GM21515 (cell line): Measurements from ENCODE around the gene SERPINA10.
"Not testable (repeated sequence)": the region's sequence is repeated elsewhere in the genome, so short reads cannot be mapped to it uniquely, and the experiment has no call there.

ENCODE experiments used
- ATAC-seq: cut with Tn5 transposase; IDR thresholded peaks from one replicate; pipeline ENCODE4 v1.9.1; 2021; ENCODE audit not compliant: unreplicated experiment

The SERPINA10 gene

GRCh38 chr14:94285158-94285557 lies 7.9 kb downstream of the SERPINA10 start:
- no peak for ATAC-seq

- ATAC-seq = no peak
Measured at GRCh38 chr14:94284221-94284620, 8.8 kb downstream of the SERPINA10 start.

GRCh38 chr14:94282991-94283723 lies 9.9 kb downstream of the SERPINA10 start:
- ATAC-seq = no peak

- ATAC-seq = no peak
Measured at GRCh38 chr14:94278731-94279130, 14.3 kb downstream of the SERPINA10 start.

- ATAC-seq = not testable (repeated sequence)
Measured at GRCh38 chr14:94276898-94277561, 16.0 kb downstream of the SERPINA10 start.

- no peak for ATAC-seq
Measured at GRCh38 chr14:94269156-94269555, 23.9 kb downstream of the SERPINA10 start.

- ATAC-seq = not testable (repeated sequence)
Measured at GRCh38 chr14:94268582-94268981, 24.5 kb downstream of the SERPINA10 start.

- ATAC-seq = no peak
Measured at GRCh38 chr14:94267352-94267751, 25.7 kb downstream of the SERPINA10 start.

- not testable (repeated sequence) for ATAC-seq
Measured at GRCh38 chr14:94264195-94264594, 28.9 kb downstream of the SERPINA10 start.

GRCh38 chr14:94244182-94244581 lies 48.9 kb downstream of the SERPINA10 start:
- ATAC-seq = no peak

GRCh38 chr14:94239406-94239805 lies 53.7 kb downstream of the SERPINA10 start:
- no peak for ATAC-seq

- no peak for ATAC-seq
Measured at GRCh38 chr14:94237983-94238382, 55.1 kb downstream of the SERPINA10 start.

GRCh38 chr14:94237046-94237445 lies 56.0 kb downstream of the SERPINA10 start:
- ATAC-seq = no peak
